ENCODE measurements around the gene IL3.

IL3 gene

DNA sequence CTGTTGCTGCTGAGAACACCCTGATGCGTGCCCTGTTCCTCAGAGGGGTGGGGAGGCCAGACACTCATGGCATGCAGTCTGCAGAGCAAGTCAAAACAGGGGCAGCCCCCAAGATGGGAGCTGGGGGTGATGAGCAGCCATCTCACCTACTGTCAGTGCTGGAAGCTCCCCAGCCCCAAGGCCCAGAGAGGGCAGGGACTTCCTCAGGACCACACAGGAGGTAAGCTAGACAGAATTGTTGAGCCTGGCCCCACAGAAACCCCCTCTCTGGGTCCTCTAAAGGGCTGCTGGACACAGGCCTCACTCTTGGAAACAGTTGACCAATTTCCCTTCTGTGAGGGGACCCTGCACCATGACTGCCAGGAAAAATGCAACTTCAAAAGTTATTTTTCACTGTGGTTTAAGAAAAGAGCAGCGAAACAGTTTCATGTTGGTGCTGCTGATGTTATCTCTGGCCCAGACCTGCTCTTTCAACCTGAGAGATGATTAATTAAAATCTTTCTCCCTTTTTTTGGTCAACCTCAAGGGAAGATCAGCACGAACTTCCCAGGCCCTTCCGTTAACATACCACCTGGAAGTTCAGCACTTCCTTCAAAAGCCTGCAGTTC is 22.7 kb downstream of the IL3 start:
- Histone ChIP-seq H3K4me3 (ENCODE audit: low read depth, low read length) (no peak overlapping the region), H3K36me3 (replicated peaks) (no peaks in the 10 kb centered on the region), H3K27me3 (replicated peaks) (no peaks in the 10 kb centered on the region), H3K27ac (no peak overlapping the region)
- in situ Hi-C loops (cut with HindIII; ENCODE audit: low pct_ligation_motif_present, low sequenced_read_pairs), result no loop called here
- TF ChIP-seq, protein P1, sequence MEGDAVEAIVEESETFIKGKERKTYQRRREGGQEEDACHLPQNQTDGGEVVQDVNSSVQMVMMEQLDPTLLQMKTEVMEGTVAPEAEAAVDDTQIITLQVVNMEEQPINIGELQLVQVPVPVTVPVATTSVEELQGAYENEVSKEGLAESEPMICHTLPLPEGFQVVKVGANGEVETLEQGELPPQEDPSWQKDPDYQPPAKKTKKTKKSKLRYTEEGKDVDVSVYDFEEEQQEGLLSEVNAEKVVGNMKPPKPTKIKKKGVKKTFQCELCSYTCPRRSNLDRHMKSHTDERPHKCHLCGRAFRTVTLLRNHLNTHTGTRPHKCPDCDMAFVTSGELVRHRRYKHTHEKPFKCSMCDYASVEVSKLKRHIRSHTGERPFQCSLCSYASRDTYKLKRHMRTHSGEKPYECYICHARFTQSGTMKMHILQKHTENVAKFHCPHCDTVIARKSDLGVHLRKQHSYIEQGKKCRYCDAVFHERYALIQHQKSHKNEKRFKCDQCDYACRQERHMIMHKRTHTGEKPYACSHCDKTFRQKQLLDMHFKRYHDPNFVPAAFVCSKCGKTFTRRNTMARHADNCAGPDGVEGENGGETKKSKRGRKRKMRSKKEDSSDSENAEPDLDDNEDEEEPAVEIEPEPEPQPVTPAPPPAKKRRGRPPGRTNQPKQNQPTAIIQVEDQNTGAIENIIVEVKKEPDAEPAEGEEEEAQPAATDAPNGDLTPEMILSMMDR (IDR thresholded peaks at IDR 0.05; ENCODE audit: low read depth, low read length, missing control alignments), result no peak
- DNase-seq, result no peak

DNA sequence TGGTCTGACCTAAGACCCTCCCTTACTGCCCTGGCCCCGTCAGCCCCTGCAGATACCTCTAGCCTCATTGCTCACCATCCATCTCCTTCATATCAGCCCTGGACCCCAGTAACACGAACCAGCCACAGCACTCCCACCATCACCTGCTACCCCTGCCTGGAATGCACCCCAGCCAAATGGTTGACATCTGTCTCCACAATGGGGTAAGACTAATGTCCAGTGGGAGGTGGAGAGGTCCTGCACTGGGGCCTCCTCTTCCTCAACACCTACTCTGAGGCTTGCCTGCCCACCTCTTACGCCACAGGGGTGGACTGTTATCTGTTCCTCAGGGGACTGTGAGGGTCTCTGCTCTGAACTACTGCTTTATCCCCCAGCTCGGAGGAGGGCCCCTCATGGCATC is 25.2 kb downstream of the IL3 start:
- in situ Hi-C loops (cut with HindIII; ENCODE audit: low pct_ligation_motif_present, low sequenced_read_pairs), result no loop called here
- TF ChIP-seq, protein P1 (IDR thresholded peaks at IDR 0.05; ENCODE audit: low read depth, low read length, missing control alignments), result no peak
- no peak overlapping the region for H3K27ac ChIP-seq

DNA sequence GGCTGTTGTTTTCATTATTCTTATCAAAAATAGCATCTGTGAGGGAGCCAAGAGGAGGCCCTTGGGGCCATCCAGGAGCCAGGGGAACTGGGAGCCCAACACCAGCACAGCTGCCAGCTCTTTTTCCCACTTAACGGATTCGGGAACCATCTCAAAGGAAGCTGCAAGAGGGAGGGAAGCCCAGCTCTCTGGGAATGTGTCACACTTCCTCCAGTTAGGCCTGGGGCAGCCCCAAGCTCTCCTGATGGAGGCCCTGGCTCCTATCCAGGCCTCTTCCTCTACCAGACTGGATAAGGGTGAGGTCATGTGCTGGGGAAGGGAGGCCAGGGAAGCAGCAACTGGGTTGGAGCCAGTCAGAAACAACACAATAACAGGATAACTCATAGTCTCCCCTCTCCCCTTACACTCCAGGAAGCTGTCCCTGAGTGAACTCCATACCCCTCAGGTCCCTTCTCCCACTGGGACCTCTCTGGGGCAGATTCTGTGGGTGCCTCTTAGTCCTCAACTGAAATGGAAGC is 25.9 kb downstream of the IL3 start:
- Histone ChIP-seq H3K36me3 (replicated peaks) (no peaks in the 10 kb centered on the region), H3K27ac (peak overlapping the region; percentile 41)
- in situ Hi-C loops (cut with HindIII; ENCODE audit: low pct_ligation_motif_present, low sequenced_read_pairs), result no loop called here

More for the DNA sequence above, 25.2 kb downstream of the IL3 start:
- H3K36me3 ChIP-seq (replicated peaks), result no peaks in the 10 kb centered on the region
- no peaks in the 10 kb centered on the region for H3K27me3 ChIP-seq (replicated peaks)
- no peak overlapping the region for H3K4me3 ChIP-seq (ENCODE audit: low read depth, low read length)
- no peak for DNase-seq

DNA sequence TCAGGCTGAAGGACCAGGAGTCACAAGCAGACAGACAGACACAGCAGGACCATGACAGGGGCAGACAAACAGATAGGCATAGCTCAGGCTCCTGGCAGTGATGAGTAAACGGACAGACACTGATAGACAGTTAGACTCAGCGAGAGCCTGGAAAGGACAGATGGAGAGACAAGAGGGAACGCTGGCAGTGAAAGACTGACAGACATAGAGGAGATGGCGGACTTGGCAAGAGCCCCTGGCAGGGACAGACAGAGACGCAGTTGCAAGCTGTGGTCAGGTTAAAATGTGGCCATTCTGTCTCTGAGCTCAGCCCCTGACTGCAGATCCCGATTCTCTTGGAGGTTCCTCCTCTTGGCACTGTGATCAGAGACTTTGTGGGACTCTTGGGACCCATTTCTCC is 26.7 kb downstream of the IL3 start:
- H3K36me3 ChIP-seq (replicated peaks), result no peaks in the 10 kb centered on the region
- TF ChIP-seq, protein P1 (IDR thresholded peaks at IDR 0.05; ENCODE audit: low read depth, low read length, missing control alignments), result no peak
- no peak for DNase-seq
- H3K4me3 ChIP-seq (ENCODE audit: low read depth, low read length), result no peak overlapping the region
- no peak overlapping the region for H3K27ac ChIP-seq
- H3K27me3 ChIP-seq (replicated peaks), result no peaks in the 10 kb centered on the region
- in situ Hi-C loops (cut with HindIII; ENCODE audit: low pct_ligation_motif_present, low sequenced_read_pairs), result no loop called here

More for the DNA sequence above, 25.9 kb downstream of the IL3 start:
- Histone ChIP-seq H3K27me3 (replicated peaks) (no peaks in the 10 kb centered on the region), H3K4me3 (ENCODE audit: low read depth, low read length) (no peak overlapping the region)
- peak; percentile 92 for DNase-seq
- TF ChIP-seq, protein P1 (IDR thresholded peaks at IDR 0.05; ENCODE audit: low read depth, low read length, missing control alignments), result no peak

DNA sequence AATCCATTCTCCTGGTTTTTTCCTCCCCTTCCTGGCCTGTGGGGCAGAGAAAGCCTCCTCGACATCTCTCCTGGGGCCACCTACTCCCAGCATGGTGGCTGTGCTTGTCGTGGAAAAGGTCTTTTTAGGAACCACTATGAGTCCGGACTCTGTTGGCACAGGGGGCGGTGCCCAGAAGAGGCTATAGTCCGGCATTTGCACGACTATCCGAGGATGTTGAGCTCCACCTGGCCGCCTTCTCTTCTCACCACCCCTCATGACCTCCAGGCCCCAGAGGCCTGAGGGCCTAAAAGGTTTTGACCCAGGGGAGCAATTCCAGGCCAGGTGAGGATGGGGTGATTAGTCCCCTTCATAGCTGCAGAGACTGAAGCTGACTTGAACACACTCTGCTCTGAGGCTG is 27.2 kb downstream of the IL3 start:
- Histone ChIP-seq H3K27me3 (replicated peaks) (no peaks in the 10 kb centered on the region), H3K36me3 (replicated peaks) (no peaks in the 10 kb centered on the region), H3K4me3 (ENCODE audit: low read depth, low read length) (no peak overlapping the region), H3K27ac (no peak overlapping the region)
- no peak for DNase-seq
- TF ChIP-seq, protein P1 (IDR thresholded peaks at IDR 0.05; ENCODE audit: low read depth, low read length, missing control alignments), result no peak
- in situ Hi-C loops (cut with HindIII; ENCODE audit: low pct_ligation_motif_present, low sequenced_read_pairs), result no loop called here

DNA sequence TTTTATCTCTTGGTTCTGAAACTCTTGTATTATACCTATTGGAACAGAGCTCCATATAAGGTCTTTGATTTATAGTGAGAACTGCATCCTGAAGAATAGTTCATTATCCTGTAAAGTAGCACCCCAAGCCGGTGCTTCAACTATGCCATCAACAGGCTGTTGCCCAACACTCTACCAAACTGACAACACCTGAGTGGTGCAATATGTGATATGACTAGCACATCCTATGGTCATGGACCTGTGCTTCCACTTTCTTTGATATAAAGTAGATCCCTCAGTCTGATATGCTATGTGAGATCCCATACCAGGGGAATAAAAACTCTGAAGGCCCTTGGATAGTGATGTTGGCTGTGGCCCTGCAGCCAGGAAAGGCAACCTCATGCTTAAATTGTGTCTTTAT is 28.9 kb downstream of the IL3 start:
- H3K27me3 ChIP-seq (replicated peaks), result no peaks in the 10 kb centered on the region
- DNase-seq, result no peak
- H3K4me3 ChIP-seq (ENCODE audit: low read depth, low read length), result no peak overlapping the region
- in situ Hi-C loops (cut with HindIII; ENCODE audit: low pct_ligation_motif_present, low sequenced_read_pairs), result no loop called here
- H3K36me3 ChIP-seq (replicated peaks), result no peaks in the 10 kb centered on the region
- TF ChIP-seq, protein P1 (IDR thresholded peaks at IDR 0.05; ENCODE audit: low read depth, low read length, missing control alignments), result no peak
- no peak overlapping the region for H3K27ac ChIP-seq
